CD8-positive, alpha-beta memory T cell (primary cell): Measurements from ENCODE around the gene SRSF8. TPM values are rescaled to one million over a fixed set of nuclear protein-coding genes. Genes with fewer than 3 reads are reported as not detected.
"Not testable (repeated sequence)": the region's sequence is repeated elsewhere in the genome, so short reads cannot be mapped to it uniquely, and the experiment has no call there.

Experiments
- CTCF ChIA-PET: fragments of 350-600 bp; sonication (Branson Sonifier 250); formaldehyde crosslinking; loops from one replicate; lab custom pipeline; 2021; ENCODE audit warnings: antibody characterized with exemption; lab: Charles Lee
- POLR2A ChIA-PET: fragments of 350-600 bp; sonication (Branson Sonifier 250); formaldehyde crosslinking; loops from one replicate; lab custom pipeline; 2021; ENCODE audit warnings: antibody characterized with exemption; lab: Charles Lee
- DNase-seq, 5 donors: peaks; one replicate each; pipeline versions ENCODE4 v3.0.0 to v3.0.0-alpha.2; 2020 to 2022; ENCODE audit warnings: mixed read lengths in 1 of 5
- H3K27ac ChIP-seq: one replicate; pipeline ENCODE4 v1.7.0; 2013; ENCODE audit warnings: low read depth, mild to moderate bottlenecking, low read length, moderate library complexity
- H3K27me3 ChIP-seq: 2 replicates; pipeline ENCODE4 v1.7.0; 2013; ENCODE audit warnings: low read length, mild to moderate bottlenecking; ENCODE audit not compliant: insufficient read depth, poor library complexity, severe bottlenecking
- H3K36me3 ChIP-seq: 2 replicates; pipeline ENCODE4 v1.7.0; 2013; ENCODE audit warnings: mild to moderate bottlenecking, low read length, moderate library complexity; ENCODE audit not compliant: insufficient read depth
- H3K4me1 ChIP-seq: 2 replicates; pipeline ENCODE4 v1.7.0; 2013; ENCODE audit warnings: mild to moderate bottlenecking, low read length, moderate library complexity; ENCODE audit not compliant: insufficient read depth
- H3K4me3 ChIP-seq: 2 replicates; pipeline ENCODE4 v1.7.0; 2013; ENCODE audit warnings: mild to moderate bottlenecking, low read length
- H3K9me3 ChIP-seq: 2 replicates; pipeline ENCODE4 v1.7.0; 2013; ENCODE audit warnings: mild to moderate bottlenecking, low read length
- H3K27ac Mint-ChIP-seq, 8 donors: one replicate each; pipeline ENCODE4 v1.8.0; 2020 to 2021; ENCODE audit warnings: mixed read lengths in 8 of 8, mild to moderate bottlenecking in 6 of 8, inconsistent platforms in 3 of 8, moderate library complexity in 3 of 8
- H3K27me3 Mint-ChIP-seq, 2 donors: one replicate each; pipeline ENCODE4 v1.8.0; 2020 to 2021; ENCODE audit warnings: mixed read lengths in 2 of 2, mild to moderate bottlenecking in 1 of 2, moderate library complexity in 1 of 2
- H3K36me3 Mint-ChIP-seq, 3 donors: one replicate each; pipeline ENCODE4 v1.8.0; 2020 to 2021; ENCODE audit warnings: mixed read lengths in 3 of 3, inconsistent platforms in 1 of 3, mild to moderate bottlenecking in 1 of 3
- H3K4me1 Mint-ChIP-seq, 3 donors: one replicate each; pipeline ENCODE4 v1.8.0; 2020 to 2021; ENCODE audit warnings: mixed read lengths in 3 of 3, inconsistent platforms in 1 of 3, mild to moderate bottlenecking in 1 of 3
- H3K4me3 Mint-ChIP-seq, 7 donors: one replicate each; pipeline ENCODE4 v1.8.0; 2020 to 2021; ENCODE audit warnings: mixed read lengths in 7 of 7, mild to moderate bottlenecking in 6 of 7, moderate library complexity in 4 of 7, inconsistent platforms in 2 of 7
- H3K9me3 Mint-ChIP-seq, 5 donors: one replicate each; pipeline ENCODE4 v1.8.0; 2020 to 2022; ENCODE audit warnings: mixed read lengths in 5 of 5, mild to moderate bottlenecking in 3 of 5, moderate library complexity in 2 of 5, inconsistent platforms in 1 of 5
- polyA plus RNA-seq: library from polyadenylated mRNA; unstranded; fragments of 300-500 nt; fragmentation: Illumina TruSeq; gene quantifications from one replicate; pipeline ENCODE4 v1.2.3, GENCODE V29; 2021
- total RNA-seq, 2 experiments: library from RNA; stranded (reverse); gene quantifications; one replicate each; pipeline ENCODE4 v1.2.3, GENCODE V29; 2021

The SRSF8 gene, protein sequence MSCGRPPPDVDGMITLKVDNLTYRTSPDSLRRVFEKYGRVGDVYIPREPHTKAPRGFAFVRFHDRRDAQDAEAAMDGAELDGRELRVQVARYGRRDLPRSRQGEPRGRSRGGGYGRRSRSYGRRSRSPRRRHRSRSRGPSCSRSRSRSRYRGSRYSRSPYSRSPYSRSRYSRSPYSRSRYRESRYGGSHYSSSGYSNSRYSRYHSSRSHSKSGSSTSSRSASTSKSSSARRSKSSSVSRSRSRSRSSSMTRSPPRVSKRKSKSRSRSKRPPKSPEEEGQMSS
- total RNA-seq (10 to 100 TPM; 75.8 to 82.8 TPM), polyA plus RNA-seq (91.6 TPM)

DNA sequence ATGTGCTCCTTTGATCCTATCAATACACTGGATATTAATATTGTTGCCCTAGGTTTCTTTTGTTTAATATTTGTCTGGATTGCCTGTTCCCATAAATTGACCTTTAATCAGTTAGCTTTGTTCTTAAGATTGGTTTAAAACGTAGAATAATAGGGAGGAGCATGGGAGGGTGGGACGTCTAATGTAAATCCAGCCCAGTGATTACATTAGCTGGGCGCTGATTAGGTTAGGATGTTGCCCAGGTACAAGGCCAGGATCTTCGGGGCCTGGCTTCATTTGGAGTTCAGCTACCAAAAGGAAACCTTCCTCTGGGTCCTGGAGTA is at the start of gene SRSF8:
Gene SRSF8 (plus strand): TSS at position 204 of the 323 bp plus-strand sequence. CDS start 308 bp downstream, outside the sequence.
- Histone ChIP-seq H3K4me1 (peaks cover 29% of the 10 kb centered on the region), H3K9me3 (no peaks in the 10 kb centered on the region), H3K27ac (peak within 1 kb of the TSS; percentile 96), H3K4me3 (peak within 1 kb of the TSS; percentile 78), H3K27me3 (no peaks in the 10 kb centered on the region), H3K36me3 (no peaks in the 10 kb centered on the region)
- Mint-ChIP-seq H3K4me1 (peaks cover 26 to 35% (median 31%) of the 10 kb centered on the region in 3 donors), H3K4me3 (peak within 1 kb of the TSS; percentile 91 to 100 (median 97)), H3K27me3 (no peaks in the 10 kb centered on the region), H3K27ac (peak within 1 kb of the TSS; percentile 85 to 99 (median 99)), H3K9me3 (no peaks in the 10 kb centered on the region), H3K36me3 (peaks cover 0 to 28% (median 7%) of the 10 kb centered on the region in 3 donors)
- ChIA-PET POLR2A (interaction anchor here (0.6 to 7.1 kb wide), 19 partner anchors 10 to 1326 kb away, joined by 3 to 164 read pairs (median 7); partner anchors contain the start of genes C11orf54, CCDC82, CEP57 and CWC15), CTCF (interaction anchor here (0.9 to 8.7 kb wide), 18 partner anchors 9 to 724 kb away, joined by 3 to 116 read pairs (median 5); partner anchors contain the start of genes CEP57, CWC15, ENDOD1 and FAM76B)
- DNase-seq = no peak

DNA sequence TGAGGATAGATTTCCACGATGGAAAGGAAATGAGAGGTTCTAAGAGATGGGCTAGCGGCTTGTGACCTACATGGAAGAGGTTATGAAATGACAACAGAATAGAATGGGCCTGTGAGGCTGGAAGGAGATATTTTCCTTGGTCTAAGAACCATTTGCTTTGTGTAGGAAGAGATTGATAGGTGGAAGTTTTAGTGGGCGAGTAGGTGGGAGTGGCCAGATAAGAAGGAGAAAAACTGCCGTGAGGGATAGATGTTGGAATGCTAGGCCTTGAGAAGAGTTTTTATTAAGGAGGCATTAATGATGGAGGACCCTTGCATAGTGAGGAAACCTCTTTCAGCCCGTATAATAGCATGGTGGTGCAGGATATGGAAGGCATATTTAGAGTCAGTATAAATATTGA is 45.3 kb upstream of the SRSF8 start:
- DNase-seq, H3K4me3 ChIP-seq, H3K36me3 ChIP-seq, H3K27me3 ChIP-seq, H3K4me1 Mint-ChIP-seq, H3K4me3 Mint-ChIP-seq, H3K9me3 Mint-ChIP-seq, H3K9me3 ChIP-seq, H3K36me3 Mint-ChIP-seq, H3K4me1 ChIP-seq, POLR2A ChIA-PET, CTCF ChIA-PET, H3K27ac Mint-ChIP-seq, H3K27ac ChIP-seq, H3K27me3 Mint-ChIP-seq: not testable (repeated sequence)

DNA sequence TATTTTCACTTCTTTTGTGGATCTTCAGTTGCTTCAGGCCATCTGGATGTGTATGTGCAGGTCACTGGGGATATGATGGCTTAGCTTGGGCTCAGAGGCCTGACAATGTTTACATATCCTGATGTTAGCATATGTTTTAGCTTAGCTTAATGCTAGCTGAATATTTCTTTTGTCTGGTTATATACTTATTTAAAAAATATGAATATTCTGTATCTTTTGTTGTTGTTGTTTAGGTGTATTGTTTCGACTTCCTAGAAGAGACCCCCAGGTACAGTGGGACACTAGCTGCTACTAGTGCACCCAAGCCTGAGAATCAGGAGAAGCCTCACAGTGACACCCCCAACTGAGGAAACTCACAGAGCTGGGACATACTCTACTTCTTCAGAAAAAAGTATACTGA is 41.8 kb upstream of the SRSF8 start, which contains the start of gene KDM4E:
Gene KDM4E (plus strand): TSS at position 301 of the 400 bp plus-strand sequence. CDS start 300 bp downstream, outside the sequence.
- no peak for DNase-seq
- Histone ChIP-seq H3K9me3 (no peaks in the 10 kb centered on the region), H3K27ac (no peak within 1 kb of the TSS), H3K4me3 (no peak within 1 kb of the TSS), H3K4me1 (no peaks in the 10 kb centered on the region), H3K36me3 (no peaks in the 10 kb centered on the region), H3K27me3 (no peaks in the 10 kb centered on the region)
- H3K9me3 Mint-ChIP-seq = no peaks in the 10 kb centered on the region
- no peaks in the 10 kb centered on the region for H3K27me3 Mint-ChIP-seq
- H3K4me3 Mint-ChIP-seq = no peak within 1 kb of the TSS
- ChIA-PET CTCF (no interaction called here), POLR2A (no interaction called here)
- no peaks in the 10 kb centered on the region for H3K4me1 Mint-ChIP-seq
- H3K27ac Mint-ChIP-seq = no peak within 1 kb of the TSS
- no peaks in the 10 kb centered on the region for H3K36me3 Mint-ChIP-seq

DNA sequence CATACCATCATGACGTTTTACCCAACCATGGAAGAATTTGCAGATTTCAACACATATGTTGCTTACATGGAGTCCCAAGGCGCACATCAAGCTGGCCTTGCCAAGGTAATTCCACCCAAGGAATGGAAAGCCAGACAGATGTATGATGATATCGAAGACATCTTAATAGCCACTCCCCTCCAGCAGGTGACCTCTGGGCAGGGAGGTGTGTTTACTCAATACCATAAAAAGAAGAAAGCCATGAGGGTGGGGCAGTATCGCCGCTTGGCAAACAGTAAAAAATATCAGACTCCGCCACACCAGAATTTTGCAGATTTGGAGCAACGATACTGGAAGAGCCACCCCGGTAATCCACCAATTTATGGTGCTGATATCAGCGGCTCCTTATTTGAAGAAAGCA is 41.1 kb upstream of the SRSF8 start:
- H3K36me3 ChIP-seq, H3K4me1 ChIP-seq, H3K9me3 Mint-ChIP-seq, H3K27ac ChIP-seq, CTCF ChIA-PET, H3K4me3 Mint-ChIP-seq, H3K36me3 Mint-ChIP-seq, H3K27ac Mint-ChIP-seq, DNase-seq, H3K27me3 ChIP-seq, H3K4me3 ChIP-seq, POLR2A ChIA-PET, H3K27me3 Mint-ChIP-seq, H3K4me1 Mint-ChIP-seq, H3K9me3 ChIP-seq: not testable (repeated sequence)

DNA sequence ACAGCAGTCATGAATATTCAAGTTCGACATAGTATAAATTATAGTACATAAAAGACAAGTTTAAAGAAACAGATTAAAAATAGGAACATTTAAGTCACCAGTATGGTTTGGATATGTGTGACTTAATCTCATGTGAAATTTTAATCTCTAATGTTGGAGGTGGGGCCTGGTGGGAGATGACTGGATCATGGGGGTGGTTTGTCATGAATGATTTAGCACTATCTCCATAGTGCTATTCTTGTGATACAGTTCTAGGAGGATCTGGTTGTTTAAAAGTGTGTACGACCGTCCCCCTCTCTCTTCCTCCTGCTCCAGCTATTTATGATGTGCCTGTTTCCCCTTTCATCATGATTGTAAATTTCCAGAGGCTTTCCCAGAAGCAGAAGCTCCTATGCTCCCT is 38.4 kb upstream of the SRSF8 start:
- Mint-ChIP-seq H3K4me3 (no peak overlapping the region), H3K36me3 (no peaks in the 10 kb centered on the region), H3K4me1 (no peaks in the 10 kb centered on the region), H3K27ac (no peak overlapping the region), H3K27me3 (peaks cover 2 to 5% of the 10 kb centered on the region in 2 donors), H3K9me3 (no peaks in the 10 kb centered on the region)
- DNase-seq = no peak
- ChIA-PET CTCF (no interaction called here), POLR2A (no interaction called here)
- H3K36me3 ChIP-seq = no peaks in the 10 kb centered on the region
- no peak overlapping the region for H3K4me3 ChIP-seq
- no peaks in the 10 kb centered on the region for H3K4me1 ChIP-seq
- no peak overlapping the region for H3K27ac ChIP-seq
- no peaks in the 10 kb centered on the region for H3K9me3 ChIP-seq
- H3K27me3 ChIP-seq = no peaks in the 10 kb centered on the region

DNA sequence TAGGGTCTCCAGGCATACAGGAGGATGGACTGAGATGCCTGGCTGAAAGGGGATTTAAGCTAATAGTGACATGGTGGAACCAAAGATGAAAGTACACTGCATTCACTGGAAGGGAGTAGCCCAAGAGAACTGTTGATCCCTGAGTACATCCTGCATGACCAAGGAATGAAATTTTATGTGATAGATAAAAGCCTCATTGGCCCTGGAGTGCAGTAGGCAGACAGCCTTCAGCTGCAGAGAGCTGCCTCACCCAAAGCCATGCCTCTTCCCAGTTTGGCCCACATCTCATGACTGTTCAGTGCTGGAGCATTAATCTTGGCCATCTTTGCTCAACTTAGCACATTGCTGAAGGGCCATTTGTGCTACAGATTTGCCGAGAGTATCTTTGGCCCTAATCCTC is 33.7 kb upstream of the SRSF8 start:
- DNase-seq = no peak
- Mint-ChIP-seq H3K36me3 (no peaks in the 10 kb centered on the region), H3K9me3 (no peaks in the 10 kb centered on the region), H3K4me3 (no peak overlapping the region), H3K4me1 (no peaks in the 10 kb centered on the region), H3K27me3 (peaks cover 2 to 26% of the 10 kb centered on the region in 2 donors), H3K27ac (no peak overlapping the region)
- Histone ChIP-seq H3K27ac (no peak overlapping the region), H3K4me3 (no peak overlapping the region), H3K4me1 (no peaks in the 10 kb centered on the region), H3K9me3 (no peaks in the 10 kb centered on the region), H3K36me3 (no peaks in the 10 kb centered on the region), H3K27me3 (no peaks in the 10 kb centered on the region)
- CTCF ChIA-PET = no interaction called here
- POLR2A ChIA-PET = no interaction called here

DNA sequence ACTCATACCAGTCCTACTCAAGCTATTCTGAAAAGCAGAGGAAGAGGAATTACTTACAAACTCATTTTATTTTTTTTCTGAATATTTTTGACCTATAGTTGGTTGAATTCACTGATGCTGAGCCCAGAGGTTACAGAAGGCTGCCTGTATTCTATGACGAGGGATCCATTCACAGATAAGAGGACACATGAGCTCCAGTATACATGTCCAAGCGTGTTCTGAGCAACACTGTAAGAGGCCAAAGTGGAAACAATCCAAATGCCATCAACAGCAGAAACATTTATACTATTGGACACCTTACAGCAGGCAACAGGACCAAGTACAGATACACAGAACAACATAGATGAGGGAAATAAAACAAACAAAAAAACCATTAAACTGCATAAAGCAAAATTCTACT is 31.4 kb upstream of the SRSF8 start:
- H3K9me3 Mint-ChIP-seq = no peaks in the 10 kb centered on the region
- Histone ChIP-seq H3K36me3 (no peaks in the 10 kb centered on the region), H3K27me3 (no peaks in the 10 kb centered on the region), H3K4me1 (no peaks in the 10 kb centered on the region), H3K4me3 (no peak overlapping the region), H3K27ac (no peak overlapping the region), H3K9me3 (no peaks in the 10 kb centered on the region)
- H3K4me3 Mint-ChIP-seq = no peak overlapping the region
- ChIA-PET CTCF (no interaction called here), POLR2A (no interaction called here)
- H3K27ac Mint-ChIP-seq = no peak overlapping the region
- peaks cover 0 to 2% (median 0%) of the 10 kb centered on the region in 3 donors for H3K36me3 Mint-ChIP-seq
- DNase-seq = no peak
- H3K4me1 Mint-ChIP-seq = no peaks in the 10 kb centered on the region
- H3K27me3 Mint-ChIP-seq = peaks cover 5 to 40% of the 10 kb centered on the region in 2 donors

DNA sequence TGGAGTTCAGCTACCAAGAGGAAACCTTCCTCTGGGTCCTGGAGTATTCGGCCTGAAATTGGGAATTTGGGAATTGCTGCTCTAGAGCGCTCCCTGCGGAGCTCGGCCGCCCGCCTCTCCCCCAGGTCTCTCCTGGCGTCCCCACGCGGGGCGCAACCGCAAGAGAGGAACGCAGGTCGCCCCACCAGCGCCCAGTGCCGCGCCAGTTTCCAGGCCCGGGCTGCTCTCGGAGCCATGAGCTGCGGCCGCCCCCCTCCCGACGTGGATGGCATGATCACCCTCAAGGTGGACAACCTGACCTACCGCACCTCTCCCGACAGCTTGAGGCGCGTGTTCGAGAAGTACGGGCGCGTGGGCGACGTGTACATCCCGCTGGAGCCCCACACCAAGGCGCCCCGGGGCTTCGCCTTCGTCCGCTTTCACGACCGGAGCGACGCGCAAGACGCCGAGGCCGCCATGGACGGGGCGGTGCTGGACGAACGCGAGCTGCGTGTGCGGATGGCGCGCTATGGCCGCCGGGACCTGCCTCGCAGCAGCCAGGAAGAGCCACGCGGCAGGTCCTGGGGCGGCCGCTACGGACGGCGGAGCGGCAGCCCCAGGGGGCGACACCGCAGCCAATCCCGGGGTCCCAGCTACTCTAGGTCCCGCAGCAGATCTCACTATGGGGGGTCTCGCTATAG is 29.2 kb upstream of the SRSF8 start:
- H3K9me3 ChIP-seq, H3K27ac Mint-ChIP-seq, H3K36me3 Mint-ChIP-seq, H3K27me3 ChIP-seq, H3K4me1 ChIP-seq, CTCF ChIA-PET, H3K36me3 ChIP-seq, H3K4me1 Mint-ChIP-seq, H3K4me3 ChIP-seq, POLR2A ChIA-PET, H3K27ac ChIP-seq, H3K9me3 Mint-ChIP-seq: not testable (repeated sequence)
- Mint-ChIP-seq H3K4me3 (peak overlapping the region in 1 of 7 donors; percentile 23), H3K27me3 (peaks cover 3 to 55% of the 10 kb centered on the region in 2 donors)
- peak in 1 of 5 donors; percentile 21 for DNase-seq
